WERI-Rb-1 (cell line): ENCODE results near the gene TSPEAR.
A peak's percentile ranks its signal among the peaks of the same experiment; 100 is the strongest.

Source experiments
- DNase-seq: peaks from one replicate; pipeline ENCODE4 v3.0.0-alpha.2; 2020
- H3K27ac ChIP-seq: fragments of 250-450 bp; sonication (Bioruptor Pico); 2 replicates; pipeline ENCODE4 v1.5.1; 2020; ENCODE audit warnings: mild to moderate bottlenecking, moderate library complexity
- H3K27me3 ChIP-seq: fragments of 250-450 bp; sonication (Bioruptor Pico); 2 replicates; pipeline ENCODE4 v1.5.1; 2021; ENCODE audit warnings: mild to moderate bottlenecking, low read depth, moderate library complexity; ENCODE audit not compliant: insufficient read depth, severe bottlenecking
- H3K36me3 ChIP-seq: fragments of 250-450 bp; sonication (Bioruptor Pico); 2 replicates; pipeline ENCODE4 v1.5.1; 2020; ENCODE audit warnings: mild to moderate bottlenecking, moderate library complexity
- H3K4me3 ChIP-seq: 2 replicates; pipeline ENCODE4 v1.5.1; 2011; ENCODE audit warnings: low read depth, mild to moderate bottlenecking, control low read depth, low read length
- H3K9me3 ChIP-seq: fragments of 250-450 bp; sonication (Bioruptor Pico); 2 replicates; pipeline ENCODE4 v1.5.1; 2021; ENCODE audit warnings: mild to moderate bottlenecking, moderate library complexity; ENCODE audit not compliant: severe bottlenecking
- TF ChIP-seq, protein P1 (sequence below): IDR thresholded peaks from 2 replicates; pipeline ENCODE4 v1.5.1; 2011; ENCODE audit warnings: low read depth, mild to moderate bottlenecking, control low read depth, inconsistent platforms, low read length

TSPEAR gene

DNA sequence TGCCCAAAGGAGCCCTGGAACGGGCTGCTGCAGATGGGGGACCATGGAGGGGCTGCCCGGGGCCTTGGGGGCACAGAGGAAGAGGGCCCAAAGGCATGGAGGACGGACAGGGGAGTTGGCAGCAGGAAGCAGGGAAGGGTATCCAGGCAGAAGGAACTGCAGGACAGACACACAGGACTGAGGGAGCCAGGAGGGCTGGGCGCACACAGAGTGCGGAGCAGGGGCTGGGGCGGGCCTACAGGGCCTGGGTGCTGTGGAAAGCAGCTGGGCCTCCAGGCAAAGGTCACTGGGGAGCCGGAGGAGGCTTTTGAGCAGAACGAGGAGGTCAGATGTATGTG, 199.5 kb downstream of the TSPEAR start:
- TF ChIP-seq, protein P1, sequence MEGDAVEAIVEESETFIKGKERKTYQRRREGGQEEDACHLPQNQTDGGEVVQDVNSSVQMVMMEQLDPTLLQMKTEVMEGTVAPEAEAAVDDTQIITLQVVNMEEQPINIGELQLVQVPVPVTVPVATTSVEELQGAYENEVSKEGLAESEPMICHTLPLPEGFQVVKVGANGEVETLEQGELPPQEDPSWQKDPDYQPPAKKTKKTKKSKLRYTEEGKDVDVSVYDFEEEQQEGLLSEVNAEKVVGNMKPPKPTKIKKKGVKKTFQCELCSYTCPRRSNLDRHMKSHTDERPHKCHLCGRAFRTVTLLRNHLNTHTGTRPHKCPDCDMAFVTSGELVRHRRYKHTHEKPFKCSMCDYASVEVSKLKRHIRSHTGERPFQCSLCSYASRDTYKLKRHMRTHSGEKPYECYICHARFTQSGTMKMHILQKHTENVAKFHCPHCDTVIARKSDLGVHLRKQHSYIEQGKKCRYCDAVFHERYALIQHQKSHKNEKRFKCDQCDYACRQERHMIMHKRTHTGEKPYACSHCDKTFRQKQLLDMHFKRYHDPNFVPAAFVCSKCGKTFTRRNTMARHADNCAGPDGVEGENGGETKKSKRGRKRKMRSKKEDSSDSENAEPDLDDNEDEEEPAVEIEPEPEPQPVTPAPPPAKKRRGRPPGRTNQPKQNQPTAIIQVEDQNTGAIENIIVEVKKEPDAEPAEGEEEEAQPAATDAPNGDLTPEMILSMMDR, result no peak
- H3K27me3 ChIP-seq, result no peaks in the 10 kb centered on the region

DNA sequence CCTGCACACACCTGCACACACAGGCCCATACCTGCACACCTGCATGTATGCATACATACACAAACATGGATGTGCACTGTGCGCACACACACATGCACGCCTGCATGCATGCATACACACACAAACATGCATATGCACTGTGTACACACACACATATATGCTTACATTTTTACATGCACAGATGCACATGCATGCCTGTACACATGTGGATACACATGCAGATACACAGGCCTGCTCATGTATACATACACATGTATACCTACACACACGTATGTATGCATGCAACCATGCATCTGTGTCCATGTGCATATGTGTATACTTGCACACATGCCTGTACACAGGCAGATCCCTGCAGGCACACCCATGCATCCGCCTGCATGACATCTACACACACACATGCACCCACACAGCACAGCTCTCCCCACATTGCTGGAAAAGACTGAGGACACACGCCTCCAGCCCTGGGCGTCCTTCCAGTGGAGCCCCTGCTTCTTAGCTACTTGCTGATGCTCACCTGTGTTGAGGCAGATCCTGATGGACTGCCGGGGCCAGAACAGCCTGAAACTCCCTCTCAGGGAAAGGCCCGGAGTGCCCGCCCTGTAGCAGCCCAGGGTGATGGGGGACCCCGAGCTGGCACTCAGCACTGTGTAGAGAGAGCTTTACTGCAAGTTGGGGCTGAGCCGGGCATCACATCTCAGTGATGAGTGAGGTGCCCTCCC, 200.0 kb downstream of the TSPEAR start:
- no peak for DNase-seq
- Histone ChIP-seq H3K36me3 (no peaks in the 10 kb centered on the region), H3K9me3 (no peaks in the 10 kb centered on the region), H3K4me3 (no peak overlapping the region), H3K27me3 (no peaks in the 10 kb centered on the region), H3K27ac (no peak overlapping the region)
- TF ChIP-seq, protein P1, result no peak

More for the DNA sequence above, 199.5 kb downstream of the TSPEAR start:
- H3K9me3 ChIP-seq, result no peaks in the 10 kb centered on the region
- DNase-seq, result no peak
- no peak overlapping the region for H3K4me3 ChIP-seq
- no peak overlapping the region for H3K27ac ChIP-seq
- H3K36me3 ChIP-seq, result no peaks in the 10 kb centered on the region

DNA sequence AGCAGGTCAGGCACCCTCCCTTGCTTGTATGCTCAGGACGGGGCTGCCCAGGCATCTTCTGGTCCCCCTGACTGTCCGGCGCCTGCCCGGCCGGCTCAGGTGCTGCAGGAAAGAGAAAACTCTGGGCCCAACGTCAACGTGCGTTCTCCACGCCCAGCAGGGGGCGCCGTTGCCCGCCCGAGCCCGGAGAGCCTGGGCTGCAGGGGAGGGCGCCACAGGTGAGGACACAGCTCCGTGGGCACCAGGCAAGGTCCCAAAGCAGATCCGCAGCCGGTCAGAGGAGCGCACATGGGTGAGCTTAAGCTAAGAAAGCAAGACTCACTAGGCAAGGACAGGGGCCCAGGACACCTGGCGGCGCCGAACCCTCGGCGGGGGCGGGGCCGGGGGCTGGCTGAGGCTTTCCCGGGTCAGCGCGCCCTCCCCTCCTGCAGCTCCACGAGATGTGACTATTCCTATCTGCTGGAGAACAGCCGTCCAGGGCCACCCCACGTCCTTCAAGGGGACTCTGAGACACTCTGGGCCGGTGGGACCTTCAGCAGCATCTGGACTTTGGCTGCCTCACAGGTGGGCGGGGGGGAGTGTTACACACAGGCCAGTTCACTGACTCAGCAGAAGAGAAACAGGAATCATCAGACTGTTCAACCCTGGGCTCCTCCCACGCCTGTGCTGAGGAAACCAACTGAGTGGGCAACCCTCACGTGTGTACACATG, 200.7 kb downstream of the TSPEAR start:
- Histone ChIP-seq H3K27me3 (no peaks in the 10 kb centered on the region), H3K9me3 (no peaks in the 10 kb centered on the region), H3K36me3 (no peaks in the 10 kb centered on the region), H3K4me3 (peak overlapping the region; percentile 50), H3K27ac (peak overlapping the region; percentile 12)
- TF ChIP-seq, protein P1, result peak; percentile 97
- DNase-seq, result peak; percentile 90

DNA sequence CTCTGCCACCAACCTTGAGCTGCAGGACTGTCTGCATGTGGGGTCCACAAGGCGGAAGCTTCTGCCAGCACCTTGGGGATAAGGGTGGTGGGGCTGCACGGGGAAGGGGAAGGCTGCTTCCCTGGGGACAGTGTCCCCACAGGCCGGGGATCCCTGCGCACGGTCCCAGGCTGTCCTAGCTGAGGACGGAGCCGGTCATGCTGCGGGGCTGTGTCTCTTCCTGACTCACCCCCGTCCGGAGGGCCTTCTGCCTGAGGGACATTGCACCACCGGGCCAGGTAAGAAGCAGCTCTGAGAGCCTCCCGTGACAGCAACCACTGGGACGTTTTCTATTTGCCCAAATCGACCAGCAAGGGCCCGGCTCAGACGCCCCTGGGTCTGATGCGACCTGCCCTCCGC, 201.3 kb downstream of the TSPEAR start:
- H3K27me3 ChIP-seq, result no peaks in the 10 kb centered on the region
- no peak for DNase-seq
- H3K9me3 ChIP-seq, result no peaks in the 10 kb centered on the region
- no peaks in the 10 kb centered on the region for H3K36me3 ChIP-seq
- H3K27ac ChIP-seq, result no peak overlapping the region
- peak overlapping the region; percentile 50 for H3K4me3 ChIP-seq
- TF ChIP-seq, protein P1, result no peak

DNA sequence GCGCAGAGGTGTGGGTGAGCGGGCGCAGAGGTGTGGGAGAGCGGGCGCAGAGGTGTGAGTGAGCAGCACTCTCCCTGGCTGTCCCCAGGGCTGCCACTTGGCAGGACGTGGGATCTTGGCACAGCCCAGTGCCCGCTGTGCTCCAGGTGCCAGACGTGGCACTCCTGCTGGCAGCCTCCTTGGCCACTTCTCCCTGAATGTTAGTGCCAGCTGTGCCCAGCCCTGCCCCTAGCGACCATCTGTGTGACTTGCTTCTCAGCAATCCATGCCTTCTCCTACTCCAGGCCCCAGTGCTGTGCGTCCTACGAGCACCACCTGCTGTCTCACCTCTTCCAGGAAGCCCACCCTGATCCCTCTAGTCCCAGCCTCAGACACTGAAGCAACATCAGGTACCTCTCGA, 201.8 kb downstream of the TSPEAR start:
- no peaks in the 10 kb centered on the region for H3K9me3 ChIP-seq

More for the DNA sequence above, 201.8 kb downstream of the TSPEAR start:
- Histone ChIP-seq H3K27me3 (no peaks in the 10 kb centered on the region), H3K4me3 (no peak overlapping the region), H3K27ac (no peak overlapping the region), H3K36me3 (no peaks in the 10 kb centered on the region)
- no peak for DNase-seq
- TF ChIP-seq, protein P1, result no peak
